CD1c-positive myeloid dendritic cell (primary cell): ENCODE data around the gene C11orf97.
"Not testable (repeated sequence)": the region's sequence is repeated elsewhere in the genome, so short reads cannot be mapped to it uniquely, and the experiment has no call there.

Source experiments
- DNase-seq: peaks from one replicate; pipeline ENCODE4 v3.0.0-alpha.2; 2016; ENCODE audit errors: extremely low spot score

C11orf97 gene, protein sequence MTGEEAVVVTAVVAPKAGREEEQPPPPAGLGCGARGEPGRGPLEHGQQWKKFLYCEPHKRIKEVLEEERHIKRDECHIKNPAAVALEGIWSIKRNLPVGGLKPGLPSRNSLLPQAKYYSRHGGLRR

GRCh38 chr11:94511932-94512781, at the start of gene C11orf97:
Gene C11orf97 (plus strand): TSS chr11:94512461. CDS start chr11:94512529, 68 bp downstream.
- DNase-seq = peak; percentile 56

GRCh38 chr11:94469416-94469815, 42.8 kb upstream of the C11orf97 start:
- peak; percentile 39 for DNase-seq

DNA sequence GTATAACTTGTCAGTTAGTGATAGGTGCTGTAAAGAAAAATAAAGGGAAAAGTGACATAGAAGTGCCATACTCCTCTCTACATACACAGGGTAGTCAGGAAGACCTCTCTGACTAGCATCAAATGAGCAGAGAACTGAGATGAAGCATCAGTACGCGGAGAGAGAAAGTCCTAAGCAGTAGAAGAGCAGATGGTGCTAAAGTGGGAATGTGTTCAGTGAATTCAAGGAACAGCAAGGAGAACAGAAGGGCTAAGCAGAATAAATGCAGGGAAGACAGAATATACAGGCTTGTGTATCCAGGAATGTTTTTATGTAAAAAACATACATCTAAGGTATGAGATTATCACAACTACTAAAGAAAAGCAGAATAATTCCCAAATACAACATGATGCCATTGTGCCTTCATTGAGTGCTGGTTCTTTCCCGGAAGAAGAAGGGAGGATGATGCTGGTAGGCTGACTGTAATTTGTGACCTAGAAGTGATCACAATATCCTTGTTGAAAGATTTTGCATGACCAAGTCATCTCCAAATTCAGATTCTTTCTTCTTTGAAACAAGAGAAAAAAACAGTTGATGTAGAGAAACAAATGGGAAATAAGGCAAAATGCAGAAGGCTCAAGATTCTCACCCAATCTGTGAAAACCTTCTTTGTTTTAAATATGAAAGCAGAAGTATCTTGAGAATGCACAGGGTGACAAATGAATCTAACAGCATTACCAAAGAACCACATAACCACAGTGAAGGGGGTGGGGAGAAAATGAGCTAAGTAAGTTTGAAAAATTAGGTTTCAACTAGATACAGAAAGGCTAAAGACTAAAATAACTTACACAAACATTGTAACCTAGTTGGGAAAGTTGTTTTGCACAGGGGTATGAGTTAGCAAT, 39.1 kb upstream of the C11orf97 start:
- peak; percentile 68 for DNase-seq

DNA sequence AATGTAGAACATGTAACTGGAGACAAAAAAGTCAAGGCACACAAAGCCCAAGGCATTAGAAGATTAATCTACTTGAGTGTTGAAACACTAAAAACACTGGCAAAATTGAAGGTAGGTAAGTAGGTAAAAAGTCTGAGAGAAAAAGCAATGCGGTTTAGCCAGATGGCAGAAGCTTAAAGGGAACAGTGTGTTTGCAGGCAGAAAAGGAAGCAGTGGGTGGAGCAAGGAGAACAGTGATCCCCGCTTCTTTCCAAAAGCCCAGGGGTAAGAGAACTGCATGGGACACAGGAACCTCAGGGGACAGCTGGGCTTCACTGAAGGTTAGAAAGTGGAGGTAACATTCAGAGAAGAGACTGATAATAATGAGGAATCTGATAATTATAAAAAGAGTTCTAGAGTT, 34.6 kb upstream of the C11orf97 start:
- DNase-seq = no peak

DNA sequence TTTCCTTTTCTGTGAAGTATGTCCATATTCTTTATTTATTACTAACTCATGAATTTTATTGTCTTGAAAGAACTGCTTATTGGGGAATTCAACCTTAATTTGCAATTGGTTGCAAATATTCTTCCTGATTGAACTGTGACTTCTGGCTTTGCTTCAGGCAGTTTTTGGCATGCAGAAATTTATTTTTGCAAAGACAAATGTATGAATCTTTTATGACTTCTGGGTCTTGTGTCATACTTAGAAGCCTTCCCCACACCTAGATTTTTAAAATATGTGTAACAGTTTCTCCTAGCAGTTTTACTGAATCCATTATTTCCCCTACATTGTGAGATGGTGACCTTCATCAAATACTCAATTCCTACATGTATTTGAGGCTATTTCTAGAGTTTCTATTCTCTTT, 30.9 kb upstream of the C11orf97 start:
- no peak for DNase-seq

DNA sequence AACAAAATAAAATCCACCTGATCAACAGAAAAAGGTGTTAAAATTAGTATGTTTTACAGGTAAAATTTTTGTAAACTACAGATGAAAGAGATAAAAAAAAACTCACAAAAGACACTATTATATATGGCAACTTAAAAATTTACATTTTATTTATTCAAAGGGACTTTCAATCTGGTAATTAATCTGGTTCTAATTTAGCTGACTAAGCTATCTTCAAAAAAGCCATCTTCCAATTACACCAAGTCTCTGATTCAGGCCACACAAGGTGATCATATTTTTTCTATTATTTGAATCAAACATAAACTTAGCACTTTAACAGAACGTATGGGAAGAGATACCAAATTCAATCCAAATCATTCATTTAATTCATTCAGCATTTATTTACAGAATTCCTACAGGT, 26.2 kb upstream of the C11orf97 start:
- no peak for DNase-seq

- DNase-seq = peak; percentile 99
These were observed 18.8 kb upstream of the C11orf97 start, which contains the start of the genes ANKRD49 and MRE11 for GRCh38 chr11:94493281-94494125. Gene ANKRD49 (plus strand): TSS chr11:94493984. CDS start chr11:94496694, 2,710 bp downstream. Gene MRE11 (minus strand): TSS chr11:94493844. CDS start chr11:94492801, 1,043 bp downstream.

DNA sequence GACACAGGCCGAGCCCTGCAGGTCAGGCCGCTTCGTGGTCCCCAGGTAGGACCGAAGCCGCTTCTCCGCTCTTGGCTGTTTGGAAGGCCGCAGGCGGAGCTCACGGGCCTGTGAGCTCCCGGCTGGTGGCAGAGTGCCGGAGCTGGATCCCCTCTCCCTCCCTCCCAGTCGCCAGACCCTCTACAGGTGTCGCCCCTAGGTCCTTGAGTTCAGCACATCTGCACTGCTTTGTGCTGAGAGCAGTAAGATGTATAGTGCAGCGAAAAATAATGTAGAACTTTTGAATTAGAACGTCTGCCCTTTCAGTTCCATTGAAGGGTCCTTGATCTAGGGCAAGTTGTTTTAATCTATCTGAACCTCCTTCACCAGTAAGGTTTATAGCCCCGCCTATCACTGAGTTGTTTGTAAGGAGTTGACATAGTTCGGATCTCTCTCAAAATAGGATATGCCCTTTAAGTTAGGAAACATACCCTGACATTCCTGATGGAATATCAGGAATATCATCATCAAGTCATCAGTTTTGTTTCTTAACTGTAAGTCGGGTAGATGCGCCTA, 18.1 kb upstream of the C11orf97 start:
- DNase-seq = no peak

DNA sequence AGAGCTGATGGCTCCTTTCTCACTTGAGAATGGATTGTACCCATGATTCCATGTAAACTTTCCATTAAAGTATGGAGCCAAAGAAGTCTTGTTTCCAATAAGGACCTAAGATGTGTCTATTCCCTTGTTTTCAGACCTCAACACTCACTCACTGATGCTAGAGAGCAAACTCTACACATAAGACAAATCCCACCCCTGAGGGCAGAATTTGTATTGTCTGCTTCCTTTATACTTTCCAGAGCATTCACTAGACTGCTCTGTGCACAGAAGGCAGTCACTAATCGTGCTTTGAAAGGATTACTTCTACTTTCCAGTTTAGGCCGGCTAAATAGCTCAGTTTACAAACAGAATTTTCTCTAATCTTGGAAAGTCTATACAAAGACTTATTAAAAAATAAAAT, 12.1 kb upstream of the C11orf97 start:
- no peak for DNase-seq

DNA sequence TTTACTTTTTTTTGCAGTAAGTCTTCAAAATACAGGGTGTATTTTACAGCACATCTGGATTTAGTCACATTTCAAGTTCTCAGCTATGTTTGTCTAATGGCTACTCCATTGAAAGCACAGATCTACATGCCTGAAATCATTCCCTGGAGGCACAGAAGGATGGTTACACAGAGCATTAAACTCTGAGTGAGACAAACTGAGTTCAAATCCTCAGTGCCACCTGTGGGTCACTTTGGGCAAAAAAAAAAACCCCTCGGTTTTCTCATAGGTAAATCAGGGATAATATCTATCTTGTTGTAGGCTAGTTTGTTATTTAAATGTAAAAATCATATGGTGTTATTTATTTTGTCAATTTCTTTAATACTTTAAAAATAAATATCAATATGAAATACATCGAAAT, 10.7 kb upstream of the C11orf97 start:
- no peak for DNase-seq

GRCh38 chr11:94504689-94505293, 7.5 kb upstream of the C11orf97 start:
- peak; percentile 71 for DNase-seq

DNA sequence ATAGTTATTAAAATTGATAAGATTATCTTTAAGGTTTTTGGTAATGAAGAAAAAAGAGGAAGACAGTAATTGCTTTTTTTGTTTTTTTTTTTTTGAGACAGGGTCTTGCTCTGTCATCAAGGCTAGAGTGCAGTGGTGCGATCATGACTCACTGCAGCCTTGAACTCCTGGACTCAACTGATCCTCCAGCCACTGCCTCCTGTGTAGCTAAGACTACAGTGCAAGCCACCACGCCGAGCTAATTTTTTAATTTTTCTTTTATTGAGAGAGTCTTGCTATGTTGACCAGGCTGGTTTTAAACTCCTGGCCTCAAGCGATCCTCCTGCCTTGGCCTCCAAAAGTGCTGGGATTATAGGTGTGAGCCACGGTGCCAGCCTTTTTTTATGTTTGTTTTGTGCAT, 5.7 kb upstream of the C11orf97 start:
- DNase-seq = not testable (repeated sequence)

DNA sequence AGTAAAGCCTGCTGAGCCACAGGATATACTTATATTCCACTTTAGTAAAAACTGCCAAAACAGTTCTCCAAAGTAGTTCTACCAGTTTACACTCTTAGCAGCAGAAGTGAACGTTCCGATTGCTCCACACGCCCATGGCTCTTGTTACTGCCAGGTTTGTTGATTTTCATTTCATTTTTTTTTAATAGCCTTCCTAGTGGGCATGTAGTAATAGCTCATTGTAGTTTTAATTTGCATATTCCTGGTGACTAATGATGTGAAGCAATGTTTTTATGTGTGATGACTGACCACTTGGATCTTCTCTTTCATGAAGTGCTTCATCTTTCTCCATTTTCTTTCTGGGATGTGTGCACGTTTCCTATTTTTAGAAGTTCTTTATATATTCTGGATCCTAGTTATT, 4.8 kb upstream of the C11orf97 start:
- DNase-seq = peak; percentile 20

DNA sequence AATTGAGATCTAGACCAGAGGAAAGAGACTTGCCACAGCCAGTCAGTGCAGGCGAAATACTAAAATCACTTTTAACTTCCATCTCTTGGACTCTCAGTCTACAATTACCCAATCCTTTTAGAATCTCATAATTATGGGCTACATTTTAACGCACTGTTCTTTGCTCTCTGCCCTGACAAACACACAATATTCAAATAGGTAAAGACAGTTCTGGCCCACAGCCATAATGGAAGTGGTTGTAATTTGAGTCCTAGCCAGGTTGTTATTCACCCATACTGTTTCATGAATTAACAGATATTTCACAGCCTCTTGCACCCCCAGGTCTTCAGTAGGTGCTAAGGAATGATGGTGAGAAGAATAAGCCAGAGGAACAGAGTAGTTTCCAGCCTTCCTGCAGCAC, 830 bp downstream of the C11orf97 start:
- no peak for DNase-seq

DNA sequence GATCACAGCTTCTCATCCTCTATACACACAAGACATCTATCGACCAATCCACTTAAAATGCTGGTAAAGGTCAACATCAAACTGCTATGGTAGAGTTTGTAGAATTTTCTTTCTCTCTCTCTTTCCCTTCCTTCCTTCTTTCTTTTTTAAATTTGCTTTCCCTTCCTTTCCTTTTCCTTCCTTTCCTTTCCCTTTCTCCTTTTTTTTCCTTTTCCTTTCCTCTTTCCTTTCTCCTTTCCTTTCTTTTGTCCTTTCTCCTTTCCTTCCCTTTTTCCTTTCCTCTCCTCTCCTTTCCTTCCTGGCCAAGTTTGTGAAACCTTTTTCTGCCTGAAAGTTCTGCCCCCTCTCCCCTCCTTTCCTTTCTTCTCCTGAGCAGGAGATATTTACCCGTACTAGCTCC, 3.1 kb downstream of the C11orf97 start:
- no peak for DNase-seq

DNA sequence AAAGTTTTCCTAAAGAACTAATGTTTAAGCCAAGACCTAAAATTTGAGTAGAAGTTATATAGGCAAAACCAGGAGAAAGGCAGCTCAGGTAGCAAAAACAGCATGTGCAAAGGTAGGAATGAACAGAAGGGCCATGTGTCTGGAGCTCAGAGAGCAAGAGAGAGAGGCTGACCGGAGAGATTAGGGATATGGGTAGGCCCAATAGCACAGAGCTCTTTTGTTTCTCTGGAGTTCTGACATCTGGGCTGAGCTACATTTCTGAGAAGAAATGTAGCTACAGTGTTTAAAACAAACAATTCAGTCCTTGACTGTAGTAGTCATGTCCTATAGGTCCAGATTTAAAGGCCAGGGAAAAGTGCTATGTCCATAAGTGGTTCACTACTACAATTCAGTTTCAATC, 4.5 kb downstream of the C11orf97 start:
- DNase-seq = no peak

DNA sequence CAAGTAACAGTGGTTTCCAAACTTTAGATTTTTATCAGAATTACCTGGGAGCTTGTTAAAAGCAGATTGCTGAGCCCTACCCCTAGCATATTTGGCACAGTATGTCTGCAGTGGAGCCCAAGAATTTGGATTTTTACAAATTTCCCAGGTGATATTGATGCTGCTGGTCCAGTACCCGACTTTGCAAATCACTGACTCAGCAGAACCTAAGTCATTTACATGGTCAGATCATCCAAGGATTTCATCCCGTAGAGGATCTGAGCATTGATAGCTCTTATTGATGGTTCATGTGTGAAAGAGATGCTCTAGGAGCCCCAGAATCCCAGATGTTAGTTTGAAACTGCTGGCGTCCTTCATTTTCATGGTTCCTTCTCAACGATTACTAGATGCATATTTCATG, 6.0 kb downstream of the C11orf97 start:
- DNase-seq = no peak

DNA sequence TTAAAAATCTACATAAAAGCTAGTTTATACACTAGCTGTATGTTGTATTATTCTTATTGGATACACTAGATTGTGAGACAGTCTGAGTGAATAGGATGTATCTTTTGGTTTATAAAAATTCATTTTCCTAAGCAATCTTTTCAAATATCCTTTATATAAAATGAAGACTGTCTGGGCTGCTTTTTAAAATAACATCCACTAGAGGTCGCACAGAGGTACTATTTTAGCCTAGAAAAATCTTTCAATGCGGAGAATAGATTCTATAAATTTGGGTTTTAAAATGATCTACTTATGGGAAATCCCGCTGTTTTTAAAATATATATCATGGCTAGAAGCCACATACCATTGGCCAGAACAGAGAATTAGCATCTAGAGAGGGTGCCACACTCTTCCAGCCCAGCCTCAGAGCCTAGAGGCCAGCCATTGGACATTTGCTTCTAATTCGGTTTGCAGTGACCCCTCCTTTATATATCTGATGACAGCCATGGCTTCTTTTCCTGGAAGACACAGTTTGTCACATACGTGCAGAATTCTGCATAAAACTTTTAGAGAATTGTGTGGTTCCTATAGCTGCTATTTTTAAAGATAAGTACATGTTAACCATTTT, 7.3 kb downstream of the C11orf97 start:
- peak; percentile 64 for DNase-seq

DNA sequence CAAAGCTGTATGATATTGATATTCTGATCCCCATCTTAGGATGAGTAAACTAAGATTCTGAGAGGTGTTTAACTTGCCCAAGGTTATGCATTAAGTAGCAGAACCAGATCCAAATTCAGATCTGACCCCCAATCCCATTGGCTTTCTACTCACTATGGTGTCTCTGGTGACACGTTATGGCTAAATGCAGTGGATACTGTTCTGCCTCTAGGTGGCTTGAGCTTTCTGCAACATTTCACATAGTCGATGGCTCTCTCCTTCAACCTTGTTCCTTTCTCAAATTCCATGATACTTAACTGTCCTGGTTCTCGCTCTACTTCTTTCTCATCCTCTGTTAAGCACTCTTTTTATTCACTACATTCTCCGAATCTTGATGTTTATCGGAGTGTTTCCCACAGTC, 9.4 kb downstream of the C11orf97 start:
- DNase-seq = peak; percentile 33

DNA sequence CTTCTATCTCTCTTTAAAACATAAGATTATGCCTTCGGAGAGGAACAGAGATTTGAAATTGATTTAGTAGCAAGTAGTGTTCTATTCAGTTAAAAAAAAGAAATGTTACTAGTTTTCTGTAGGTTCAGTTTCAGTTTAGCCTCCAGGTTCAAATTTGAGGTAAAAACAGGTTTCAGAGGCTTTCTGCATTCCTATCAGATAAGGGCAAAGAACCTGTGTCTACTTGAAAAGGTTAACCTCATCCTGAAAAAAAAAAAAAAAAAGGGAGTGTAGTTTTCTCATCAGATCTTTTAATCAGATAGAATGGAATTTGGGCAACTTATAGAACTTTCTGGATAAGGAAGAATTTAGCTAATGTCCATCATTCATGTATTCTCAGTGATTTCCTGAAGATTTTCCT, 12.1 kb downstream of the C11orf97 start:
- DNase-seq = no peak
